ENCODE results near the gene ATAD3A. TPM values are rescaled to one million over a fixed set of nuclear protein-coding genes. Genes with fewer than 3 reads are reported as not detected.

Gene ATAD3A
- polyA plus RNA-seq, 1 of the 3 experiments (the other 2 are of a cell fraction) = 40.2 TPM

DNA sequence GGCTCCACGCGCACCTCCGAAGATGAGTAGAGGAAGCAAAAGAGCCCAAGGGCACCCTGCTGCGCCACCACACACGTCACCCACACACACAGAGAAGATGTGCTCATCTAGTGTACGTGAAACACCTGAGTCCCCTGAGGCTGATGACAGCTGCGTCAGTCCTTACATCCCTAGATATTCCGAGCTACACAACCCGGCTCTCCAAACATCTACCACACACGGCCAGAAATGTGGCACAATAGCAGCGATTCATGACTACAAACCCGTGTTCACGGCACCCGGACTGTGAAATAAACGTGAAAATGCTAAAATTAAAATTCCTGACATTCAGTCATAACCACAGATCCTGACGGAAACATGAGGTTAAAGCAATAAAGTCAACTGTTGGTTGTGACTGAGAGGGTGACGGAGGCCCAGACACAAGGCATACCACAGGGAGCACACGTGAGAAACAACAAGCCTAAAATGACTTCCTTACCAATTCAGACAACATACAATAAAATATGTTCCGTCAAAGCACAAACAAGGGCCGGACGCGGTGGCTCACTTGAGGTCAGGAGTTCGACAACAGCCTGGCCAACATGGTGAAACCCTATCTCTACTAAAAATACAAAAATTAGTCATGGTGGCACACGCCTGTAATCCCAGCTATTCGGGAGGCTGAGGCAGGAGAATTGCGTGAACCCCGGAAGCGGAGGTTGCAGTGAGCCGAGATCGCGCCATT lies 55.4 kb downstream of the ATAD3A start:
- Histone ChIP-seq H3F3A (replicated peaks; ENCODE audit: insufficient read depth) (peaks cover 8% of the 10 kb centered on the region), H3K27ac (ENCODE audit: low read depth in 2 of 2, low read length in 1 of 2) (no peak overlapping the region), H3K4me1 (ENCODE audit: control insufficient read depth in 1 of 2, insufficient read depth in 2 of 2, low read depth in 1 of 2, low read length in 1 of 2) (no peaks in the 10 kb centered on the region), H3K4me3 (ENCODE audit: low read depth in 2 of 2, low read length in 1 of 2) (no peak overlapping the region), H3K79me2 (ENCODE audit: insufficient read depth) (peaks cover 98% of the 10 kb centered on the region), H3K9ac (no peak overlapping the region), H3K36me3 (replicated peaks in 1 of 2; ENCODE audit: control insufficient read depth in 1 of 2, insufficient read depth in 2 of 2, low read length in 1 of 2) (peaks cover 21 to 28% of the 10 kb centered on the region in 2 experiments), H3K9me2 (no peaks in the 10 kb centered on the region), H3K9me3 (no peaks in the 10 kb centered on the region), H4K20me1 (ENCODE audit: insufficient read depth) (peaks cover 75% of the 10 kb centered on the region), H3K27me3 (ENCODE audit: insufficient read depth) (no peaks in the 10 kb centered on the region), H2AFZ (ENCODE audit: low read depth) (no peak overlapping the region), H3K4me2 (no peak overlapping the region)
- WGBS (ENCODE audit: low lambda C conversion rate) = 96% methylated on average over 31 of the region's 31 CpGs
- ChIA-PET POLR2A (no interaction called here), CTCF (no interaction called here)
- TF ChIP-seq FOXM1 (IDR thresholded peaks at IDR 0.05; ENCODE audit: low read depth) = no peak
- no peak for TF ChIP-seq TEAD4 (IDR thresholded peaks at IDR 0.05; ENCODE audit: borderline replicate concordance, insufficient read depth)
- TF ChIP-seq TCF12 (IDR thresholded peaks at IDR 0.05) = no peak
- TF ChIP-seq, protein P1, sequence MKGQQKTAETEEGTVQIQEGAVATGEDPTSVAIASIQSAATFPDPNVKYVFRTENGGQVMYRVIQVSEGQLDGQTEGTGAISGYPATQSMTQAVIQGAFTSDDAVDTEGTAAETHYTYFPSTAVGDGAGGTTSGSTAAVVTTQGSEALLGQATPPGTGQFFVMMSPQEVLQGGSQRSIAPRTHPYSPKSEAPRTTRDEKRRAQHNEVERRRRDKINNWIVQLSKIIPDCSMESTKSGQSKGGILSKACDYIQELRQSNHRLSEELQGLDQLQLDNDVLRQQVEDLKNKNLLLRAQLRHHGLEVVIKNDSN (IDR thresholded peaks at IDR 0.05; ENCODE audit: borderline replicate concordance, low read depth) = no peak
- TF ChIP-seq EZH2phosphoT487 (IDR thresholded peaks at IDR 0.05; ENCODE audit: borderline replicate concordance, low read depth) = no peak
- TF ChIP-seq, protein P2, sequence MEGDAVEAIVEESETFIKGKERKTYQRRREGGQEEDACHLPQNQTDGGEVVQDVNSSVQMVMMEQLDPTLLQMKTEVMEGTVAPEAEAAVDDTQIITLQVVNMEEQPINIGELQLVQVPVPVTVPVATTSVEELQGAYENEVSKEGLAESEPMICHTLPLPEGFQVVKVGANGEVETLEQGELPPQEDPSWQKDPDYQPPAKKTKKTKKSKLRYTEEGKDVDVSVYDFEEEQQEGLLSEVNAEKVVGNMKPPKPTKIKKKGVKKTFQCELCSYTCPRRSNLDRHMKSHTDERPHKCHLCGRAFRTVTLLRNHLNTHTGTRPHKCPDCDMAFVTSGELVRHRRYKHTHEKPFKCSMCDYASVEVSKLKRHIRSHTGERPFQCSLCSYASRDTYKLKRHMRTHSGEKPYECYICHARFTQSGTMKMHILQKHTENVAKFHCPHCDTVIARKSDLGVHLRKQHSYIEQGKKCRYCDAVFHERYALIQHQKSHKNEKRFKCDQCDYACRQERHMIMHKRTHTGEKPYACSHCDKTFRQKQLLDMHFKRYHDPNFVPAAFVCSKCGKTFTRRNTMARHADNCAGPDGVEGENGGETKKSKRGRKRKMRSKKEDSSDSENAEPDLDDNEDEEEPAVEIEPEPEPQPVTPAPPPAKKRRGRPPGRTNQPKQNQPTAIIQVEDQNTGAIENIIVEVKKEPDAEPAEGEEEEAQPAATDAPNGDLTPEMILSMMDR (IDR thresholded peaks at IDR 0.05) = no peak
- TF ChIP-seq RFX5 (IDR thresholded peaks at IDR 0.05; ENCODE audit: low read length) = no peak
- TF ChIP-seq POLR2AphosphoS5 (IDR thresholded peaks at IDR 0.05; ENCODE audit: low read depth, low read length) = no peak
- TF ChIP-seq, protein P3, sequence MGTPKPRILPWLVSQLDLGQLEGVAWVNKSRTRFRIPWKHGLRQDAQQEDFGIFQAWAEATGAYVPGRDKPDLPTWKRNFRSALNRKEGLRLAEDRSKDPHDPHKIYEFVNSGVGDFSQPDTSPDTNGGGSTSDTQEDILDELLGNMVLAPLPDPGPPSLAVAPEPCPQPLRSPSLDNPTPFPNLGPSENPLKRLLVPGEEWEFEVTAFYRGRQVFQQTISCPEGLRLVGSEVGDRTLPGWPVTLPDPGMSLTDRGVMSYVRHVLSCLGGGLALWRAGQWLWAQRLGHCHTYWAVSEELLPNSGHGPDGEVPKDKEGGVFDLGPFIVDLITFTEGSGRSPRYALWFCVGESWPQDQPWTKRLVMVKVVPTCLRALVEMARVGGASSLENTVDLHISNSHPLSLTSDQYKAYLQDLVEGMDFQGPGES (IDR thresholded peaks at IDR 0.05; ENCODE audit: low read depth, low read length) = no peak
- no peak for TF ChIP-seq RCOR1 (IDR thresholded peaks at IDR 0.05; ENCODE audit: low read length)
- no peak for DNase-seq

DNA sequence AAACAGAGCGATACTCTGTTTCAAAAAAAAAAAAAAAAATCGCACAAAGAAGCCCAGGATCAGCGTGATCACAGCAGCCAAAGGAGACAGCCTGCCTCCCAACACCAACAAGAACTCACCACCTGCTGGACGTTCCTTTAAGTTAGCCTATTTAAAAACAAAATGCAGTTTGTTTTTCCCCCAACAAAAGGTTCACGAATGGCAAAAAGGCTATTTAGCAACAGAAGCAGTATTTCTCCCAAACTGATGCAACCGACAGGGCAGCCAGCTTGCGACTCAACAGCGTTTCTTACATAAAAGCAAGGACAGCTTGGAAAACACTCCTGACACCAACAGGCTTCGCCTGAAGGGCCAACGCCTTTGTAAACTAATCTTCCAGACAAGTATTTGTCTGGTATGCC lies 55.9 kb downstream of the ATAD3A start:
- H3K4me3 ChIP-seq (ENCODE audit: low read depth in 2 of 2, low read length in 1 of 2) = no peak overlapping the region
- H3K79me2 ChIP-seq (ENCODE audit: insufficient read depth) = peaks cover 100% of the 10 kb centered on the region
- POLR2A ChIA-PET = no interaction called here
- H3K9me2 ChIP-seq = no peaks in the 10 kb centered on the region
- CTCF ChIA-PET = no interaction called here
- no peaks in the 10 kb centered on the region for H3K9me3 ChIP-seq
- WGBS (ENCODE audit: low lambda C conversion rate) = 96% methylated on average over 10 of the region's 10 CpGs
- H3F3A ChIP-seq (replicated peaks; ENCODE audit: insufficient read depth) = peaks cover 8% of the 10 kb centered on the region
- no peaks in the 10 kb centered on the region for H3K4me1 ChIP-seq (ENCODE audit: control insufficient read depth in 1 of 2, insufficient read depth in 2 of 2, low read depth in 1 of 2, low read length in 1 of 2)
- no peak overlapping the region for H3K4me2 ChIP-seq
- no peaks in the 10 kb centered on the region for H3K27me3 ChIP-seq (ENCODE audit: insufficient read depth)
- H3K36me3 ChIP-seq (replicated peaks in 1 of 2; ENCODE audit: control insufficient read depth in 1 of 2, insufficient read depth in 2 of 2, low read length in 1 of 2) = peaks cover 22 to 26% of the 10 kb centered on the region in 2 experiments
- DNase-seq = no peak
- H4K20me1 ChIP-seq (ENCODE audit: insufficient read depth) = peaks cover 75% of the 10 kb centered on the region
- no peak overlapping the region for H3K9ac ChIP-seq
- no peak overlapping the region for H3K27ac ChIP-seq (ENCODE audit: low read depth in 2 of 2, low read length in 1 of 2)
- H2AFZ ChIP-seq (ENCODE audit: low read depth) = no peak overlapping the region
- TF ChIP-seq, protein P4, sequence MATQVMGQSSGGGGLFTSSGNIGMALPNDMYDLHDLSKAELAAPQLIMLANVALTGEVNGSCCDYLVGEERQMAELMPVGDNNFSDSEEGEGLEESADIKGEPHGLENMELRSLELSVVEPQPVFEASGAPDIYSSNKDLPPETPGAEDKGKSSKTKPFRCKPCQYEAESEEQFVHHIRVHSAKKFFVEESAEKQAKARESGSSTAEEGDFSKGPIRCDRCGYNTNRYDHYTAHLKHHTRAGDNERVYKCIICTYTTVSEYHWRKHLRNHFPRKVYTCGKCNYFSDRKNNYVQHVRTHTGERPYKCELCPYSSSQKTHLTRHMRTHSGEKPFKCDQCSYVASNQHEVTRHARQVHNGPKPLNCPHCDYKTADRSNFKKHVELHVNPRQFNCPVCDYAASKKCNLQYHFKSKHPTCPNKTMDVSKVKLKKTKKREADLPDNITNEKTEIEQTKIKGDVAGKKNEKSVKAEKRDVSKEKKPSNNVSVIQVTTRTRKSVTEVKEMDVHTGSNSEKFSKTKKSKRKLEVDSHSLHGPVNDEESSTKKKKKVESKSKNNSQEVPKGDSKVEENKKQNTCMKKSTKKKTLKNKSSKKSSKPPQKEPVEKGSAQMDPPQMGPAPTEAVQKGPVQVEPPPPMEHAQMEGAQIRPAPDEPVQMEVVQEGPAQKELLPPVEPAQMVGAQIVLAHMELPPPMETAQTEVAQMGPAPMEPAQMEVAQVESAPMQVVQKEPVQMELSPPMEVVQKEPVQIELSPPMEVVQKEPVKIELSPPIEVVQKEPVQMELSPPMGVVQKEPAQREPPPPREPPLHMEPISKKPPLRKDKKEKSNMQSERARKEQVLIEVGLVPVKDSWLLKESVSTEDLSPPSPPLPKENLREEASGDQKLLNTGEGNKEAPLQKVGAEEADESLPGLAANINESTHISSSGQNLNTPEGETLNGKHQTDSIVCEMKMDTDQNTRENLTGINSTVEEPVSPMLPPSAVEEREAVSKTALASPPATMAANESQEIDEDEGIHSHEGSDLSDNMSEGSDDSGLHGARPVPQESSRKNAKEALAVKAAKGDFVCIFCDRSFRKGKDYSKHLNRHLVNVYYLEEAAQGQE (IDR thresholded peaks at IDR 0.05; ENCODE audit: low read depth, low read length) = no peak
- TF ChIP-seq POLR2AphosphoS5 (IDR thresholded peaks at IDR 0.05; ENCODE audit: low read depth, low read length) (no peak), FOSL2 (IDR thresholded peaks at IDR 0.05; ENCODE audit: borderline replicate concordance, low read depth) (no peak)
- TF ChIP-seq, protein P5, sequence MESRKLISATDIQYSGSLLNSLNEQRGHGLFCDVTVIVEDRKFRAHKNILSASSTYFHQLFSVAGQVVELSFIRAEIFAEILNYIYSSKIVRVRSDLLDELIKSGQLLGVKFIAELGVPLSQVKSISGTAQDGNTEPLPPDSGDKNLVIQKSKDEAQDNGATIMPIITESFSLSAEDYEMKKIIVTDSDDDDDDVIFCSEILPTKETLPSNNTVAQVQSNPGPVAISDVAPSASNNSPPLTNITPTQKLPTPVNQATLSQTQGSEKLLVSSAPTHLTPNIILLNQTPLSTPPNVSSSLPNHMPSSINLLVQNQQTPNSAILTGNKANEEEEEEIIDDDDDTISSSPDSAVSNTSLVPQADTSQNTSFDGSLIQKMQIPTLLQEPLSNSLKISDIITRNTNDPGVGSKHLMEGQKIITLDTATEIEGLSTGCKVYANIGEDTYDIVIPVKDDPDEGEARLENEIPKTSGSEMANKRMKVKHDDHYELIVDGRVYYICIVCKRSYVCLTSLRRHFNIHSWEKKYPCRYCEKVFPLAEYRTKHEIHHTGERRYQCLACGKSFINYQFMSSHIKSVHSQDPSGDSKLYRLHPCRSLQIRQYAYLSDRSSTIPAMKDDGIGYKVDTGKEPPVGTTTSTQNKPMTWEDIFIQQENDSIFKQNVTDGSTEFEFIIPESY (IDR thresholded peaks at IDR 0.05; ENCODE audit: borderline replicate concordance, low read depth) = no peak
- TF ChIP-seq, protein P3 (IDR thresholded peaks at IDR 0.05; ENCODE audit: low read depth, low read length) = no peak
